Adrenal gland (tissue), 12 donors: ENCODE measurements around the gene RFX8. TPM values are rescaled to one million over a fixed set of nuclear protein-coding genes. Genes with fewer than 3 reads are reported as not detected.

Experiments
- DNase-seq, 7 donors: peaks; one replicate each; pipeline ENCODE4 v3.0.0-alpha.2; 2019 to 2020
- H3K27ac ChIP-seq, 5 donors: fragments of 200-600 bp; sonication (generic) in 4 of 5; 1 replicate in 3 of 5; 2 replicates in 2 of 5; pipeline versions ENCODE4 v1.5.1 to v1.8.0; 2016 to 2020; ENCODE audit warnings: mild to moderate bottlenecking in 1 of 5
- H3K27me3 ChIP-seq: fragments of 200-600 bp; 2 replicates; pipeline ENCODE4 v1.8.0; 2021
- H3K36me3 ChIP-seq, 2 donors: fragments of 200-600 bp; replicated peaks in 1 of 2; 1 replicate in 1 of 2; 2 replicates in 1 of 2; pipeline versions ENCODE4 v1.5.1 to v1.8.0; 2018 to 2022
- H3K4me1 ChIP-seq, 2 donors: fragments of 200-600 bp; replicated peaks in 1 of 2; 1 replicate in 1 of 2; 2 replicates in 1 of 2; pipeline versions ENCODE4 v1.5.1 to v1.8.0; 2018 to 2021
- H3K4me3 ChIP-seq, 4 donors: fragments of 200-600 bp; sonication (generic) in 3 of 4; one replicate each; pipeline ENCODE4 v1.5.1; 2016 to 2018
- H3K9me3 ChIP-seq, 3 donors: fragments of 200-600 bp; sonication (generic) in 1 of 3; replicated peaks in 1 of 3; 1 replicate in 2 of 3; 2 replicates in 1 of 3; pipeline versions ENCODE4 v1.5.1 to v1.8.0; 2016 to 2021
- CTCF ChIP-seq, 6 experiments: fragments of 450-650 bp in 4 of 6; fragments of 200-600 bp in 2 of 6; sonication (generic) in 1 of 6; IDR thresholded peaks; 1 replicate in 5 of 6; 2 replicates in 1 of 6; pipeline versions ENCODE4 v1.5.1 to v1.8.0; 2016 to 2021; ENCODE audit warnings: antibody characterized with exemption in 6 of 6, mild to moderate bottlenecking in 2 of 6, moderate library complexity in 1 of 6
- POLR2A ChIP-seq, 2 donors: fragments of 450-650 bp; IDR thresholded peaks; one replicate each; pipeline ENCODE4 v1.6.1; 2017; ENCODE audit warnings: antibody characterized with exemption in 2 of 2, mild to moderate bottlenecking in 2 of 2, moderate library complexity in 1 of 2
- WGBS, 4 donors: extraction: QIAGEN DNeasy Blood & Tissue Kit in 2 of 4; methylation state at CpG; one replicate each; pipeline versions ENCODE4 v1.1.5 to v1.1.7; 2013 to 2017; 5-methylcytosine and 5-hydroxymethylcytosine counted together
- intact Hi-C, 2 donors: fragments of 100-400 bp; cut with DNase I; formaldehyde crosslinking; loops; one replicate each; pipeline versions ENCODE4 v1.14.1 to v1.15.0; 2022 to 2023
- polyA plus RNA-seq, 3 donors: library from polyadenylated mRNA; stranded (reverse); fragments of 200-250 nt in 2 of 3; fragments of 350-450 nt in 1 of 3; fragmentation: Illumina TruSeq in 1 of 3; extraction: RNeasy Lipid Tissue Mini Kit (QIAGEN cat#74804) in 1 of 3; gene quantifications; one replicate each; pipeline ENCODE4 v1.2.3, GENCODE V29; 2013 to 2014
- total RNA-seq, 9 donors: library from RNA; depleted of rRNA in 4 of 9; stranded (reverse); fragments of >200 nt in 4 of 9; fragments of 120-200 nt in 1 of 9; fragmentation: NEBNext Ultra II Directional in 1 of 9; extraction: Animal tissue kit (Norgen Biotek cat#: 25700) in 1 of 9; gene quantifications; one replicate each; pipeline versions ENCODE4 v1.1.0 to v1.2.4, GENCODE V29; 2013 to 2023
- donor health status: healthy with polysubstance abuse.
- donor health status: Bipolar disorder and iron deficiency.
- donor health status: DM: yes; HTN: yes; CAD: no.
- donor health status: DM: no; HTN: no; CAD: no.
- donor health status: DM: no; HTN: no; CAD: no.
- donor health status: DM: yes; HTN: yes; CAD: no.

The RFX8 gene
- total and polyA plus RNA-seq, 12 donors: 0.14 to 21.8 (median 0.74) TPM; not detected in 4

GRCh38 chr2:101432411-101433181 lies 42.3 kb downstream of the RFX8 start:
- TF ChIP-seq POLR2A (IDR thresholded peaks at IDR 0.05) (no peak), CTCF (IDR thresholded peaks at IDR 0.05) (no peak)
- Histone ChIP-seq H3K9me3 (no peaks in the 10 kb centered on the region), H3K4me3 (no peak overlapping the region), H3K4me1 (no peaks in the 10 kb centered on the region), H3K27ac (no peak overlapping the region), H3K36me3 (no peaks in the 10 kb centered on the region), H3K27me3 (no peaks in the 10 kb centered on the region)
- 82 to 90% (median 86%) methylated on average over 18 to 20 of the region's 20 CpGs for WGBS, 4 donors
- no peak for DNase-seq
- intact Hi-C loops: no loop called here

GRCh38 chr2:101431486-101431885 lies 43.4 kb downstream of the RFX8 start:
- 72 to 88% (median 84%) methylated on average over 4 of the region's 4 CpGs for WGBS, 4 donors
- intact Hi-C loops: no loop called here

GRCh38 chr2:101430156-101430555 lies 44.8 kb downstream of the RFX8 start:
- WGBS, 4 donors: 98 to 100% (median 99%) methylated on average over 2 of the region's 2 CpGs
- TF ChIP-seq CTCF (IDR thresholded peaks at IDR 0.05) (no peak), POLR2A (IDR thresholded peaks at IDR 0.05) (no peak)
- Histone ChIP-seq H3K27me3 (no peaks in the 10 kb centered on the region), H3K4me1 (no peaks in the 10 kb centered on the region), H3K36me3 (no peaks in the 10 kb centered on the region), H3K4me3 (no peak overlapping the region), H3K9me3 (no peaks in the 10 kb centered on the region), H3K27ac (no peak overlapping the region)
- no peak for DNase-seq
- intact Hi-C loops: no loop called here

More at GRCh38 chr2:101431486-101431885, 43.4 kb downstream of the RFX8 start:
- Histone ChIP-seq H3K27ac (no peak overlapping the region), H3K27me3 (no peaks in the 10 kb centered on the region), H3K9me3 (no peaks in the 10 kb centered on the region), H3K36me3 (no peaks in the 10 kb centered on the region), H3K4me1 (no peaks in the 10 kb centered on the region), H3K4me3 (no peak overlapping the region)
- no peak for DNase-seq
- TF ChIP-seq POLR2A (IDR thresholded peaks at IDR 0.05) (no peak), CTCF (IDR thresholded peaks at IDR 0.05) (no peak)

- 72 to 91% (median 83%) methylated on average over 6 of the region's 6 CpGs for WGBS, 4 donors
- no peak for DNase-seq
- intact Hi-C loops: loop anchor here in 1 of 2 donors (10.0 kb wide), 1 partner anchor 405 kb away; no protein-coding TSS in a partner anchor
These were observed 45.5 kb downstream of the RFX8 start for GRCh38 chr2:101429453-101429852.

More at GRCh38 chr2:101429453-101429852, 45.5 kb downstream of the RFX8 start:
- H3K27me3 ChIP-seq: no peaks in the 10 kb centered on the region
- H3K36me3 ChIP-seq: no peaks in the 10 kb centered on the region
- H3K27ac ChIP-seq: no peak overlapping the region
- no peaks in the 10 kb centered on the region for H3K9me3 ChIP-seq
- TF ChIP-seq CTCF (IDR thresholded peaks at IDR 0.05): no peak
- TF ChIP-seq POLR2A (IDR thresholded peaks at IDR 0.05): no peak
- H3K4me3 ChIP-seq: no peak overlapping the region
- no peaks in the 10 kb centered on the region for H3K4me1 ChIP-seq
